Lung microvascular endothelial cell (primary cell): Measurements from ENCODE around the gene ARFGEF3. TPM values are rescaled to one million over a fixed set of nuclear protein-coding genes. Genes with fewer than 3 reads are reported as not detected.

Source experiments
- DNase-seq, 2 donors: peaks; one replicate each; pipeline versions ENCODE4 v3.0.0 to v3.0.0-alpha.2; 2010; ENCODE audit warnings: low read depth in 2 of 2
- total RNA-seq: library from RNA; depleted of rRNA; stranded (reverse); fragments of >200 nt; gene quantifications from 2 replicates; pipeline ENCODE4 v1.2.1, GENCODE V29; 2014

ARFGEF3 gene
- total RNA-seq, 1 donor from 2014 or later: 1.8 TPM

- DNase-seq: peak; percentile 6 to 39
Observed at GRCh38 chr6:138162111-138162954, 594 bp downstream of the ARFGEF3 start.

DNA sequence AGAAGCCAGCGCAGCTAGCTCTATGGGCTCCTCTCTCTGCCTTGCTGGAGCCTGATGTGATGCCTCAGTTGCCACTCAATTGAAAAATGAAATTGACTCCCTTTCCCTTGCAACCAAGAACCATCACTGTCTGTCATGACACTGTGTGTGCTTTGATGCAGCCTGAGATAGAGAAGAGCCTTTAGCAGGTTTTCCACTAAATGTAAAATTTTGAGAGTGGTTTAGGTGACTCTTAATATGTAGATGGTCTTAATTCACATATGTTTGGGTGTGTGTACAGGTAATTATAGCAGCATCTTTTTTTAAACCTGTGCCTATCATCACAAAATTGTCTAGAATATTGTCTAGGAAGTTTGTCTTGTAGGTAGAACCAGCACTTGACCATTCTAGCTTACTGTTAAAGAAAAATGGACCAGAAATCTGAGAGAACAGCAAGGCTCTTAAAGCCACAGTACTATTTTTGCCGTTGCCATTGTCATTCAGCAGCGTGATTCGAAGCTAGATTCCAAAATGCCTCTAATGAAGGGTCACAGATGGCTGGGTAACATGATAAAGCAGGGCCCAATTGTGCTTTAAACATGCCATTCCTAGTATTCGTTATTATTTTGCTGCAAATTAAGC lies 1.3 kb downstream of the ARFGEF3 start:
- DNase-seq: no peak

- DNase-seq: no peak
Observed at GRCh38 chr6:138175596-138175995, 13.9 kb downstream of the ARFGEF3 start.

DNA sequence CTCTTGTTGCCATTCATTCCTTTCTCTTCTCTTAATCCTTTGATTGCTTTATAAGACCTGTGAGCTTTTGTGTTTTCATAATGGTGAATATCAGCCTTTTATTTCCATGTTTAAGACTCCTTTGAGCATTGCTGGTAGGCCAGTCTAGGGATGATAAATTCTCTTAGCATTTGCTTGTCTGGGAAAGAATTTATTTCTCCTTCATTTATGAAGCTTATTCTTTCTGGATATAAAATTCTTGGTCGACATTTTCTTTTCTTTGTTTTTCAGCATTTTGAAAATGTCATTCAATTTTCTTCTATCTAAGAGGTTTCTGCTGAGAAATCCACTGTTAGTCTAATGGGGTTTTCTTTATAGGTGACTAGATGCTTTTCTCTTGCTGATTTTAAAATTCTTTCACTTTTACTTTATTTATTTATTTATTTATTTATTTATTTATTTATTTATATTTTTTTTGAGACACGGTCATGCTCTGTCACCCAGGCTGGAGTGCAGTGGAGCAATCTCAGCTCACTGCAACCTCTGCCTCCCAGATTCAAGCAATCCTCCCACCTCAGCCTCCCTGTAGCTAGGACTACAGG lies 15.0 kb downstream of the ARFGEF3 start:
- DNase-seq: no peak

GRCh38 chr6:138182939-138183789 lies 21.4 kb downstream of the ARFGEF3 start:
- no peak for DNase-seq

DNA sequence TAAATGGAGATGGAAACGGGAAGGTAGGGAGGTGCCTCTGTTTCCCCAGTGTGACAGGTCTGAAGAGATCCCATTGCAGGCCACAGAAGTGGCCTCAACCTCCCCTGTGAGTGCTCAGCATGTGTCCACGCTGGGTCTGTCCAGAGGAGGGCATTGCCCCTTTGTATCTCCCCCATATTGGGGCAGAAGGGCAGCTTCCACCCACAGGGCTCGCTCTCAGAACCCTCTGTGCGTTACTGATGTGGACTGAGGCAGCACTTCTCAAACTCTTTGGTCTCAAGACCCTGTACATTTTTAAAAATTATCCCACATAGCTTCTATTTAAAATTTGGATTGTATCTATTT lies 22.0 kb downstream of the ARFGEF3 start:
- no peak for DNase-seq

GRCh38 chr6:138184230-138184629 lies 22.5 kb downstream of the ARFGEF3 start:
- DNase-seq: no peak

GRCh38 chr6:138187156-138187555 lies 25.4 kb downstream of the ARFGEF3 start:
- no peak for DNase-seq

DNA sequence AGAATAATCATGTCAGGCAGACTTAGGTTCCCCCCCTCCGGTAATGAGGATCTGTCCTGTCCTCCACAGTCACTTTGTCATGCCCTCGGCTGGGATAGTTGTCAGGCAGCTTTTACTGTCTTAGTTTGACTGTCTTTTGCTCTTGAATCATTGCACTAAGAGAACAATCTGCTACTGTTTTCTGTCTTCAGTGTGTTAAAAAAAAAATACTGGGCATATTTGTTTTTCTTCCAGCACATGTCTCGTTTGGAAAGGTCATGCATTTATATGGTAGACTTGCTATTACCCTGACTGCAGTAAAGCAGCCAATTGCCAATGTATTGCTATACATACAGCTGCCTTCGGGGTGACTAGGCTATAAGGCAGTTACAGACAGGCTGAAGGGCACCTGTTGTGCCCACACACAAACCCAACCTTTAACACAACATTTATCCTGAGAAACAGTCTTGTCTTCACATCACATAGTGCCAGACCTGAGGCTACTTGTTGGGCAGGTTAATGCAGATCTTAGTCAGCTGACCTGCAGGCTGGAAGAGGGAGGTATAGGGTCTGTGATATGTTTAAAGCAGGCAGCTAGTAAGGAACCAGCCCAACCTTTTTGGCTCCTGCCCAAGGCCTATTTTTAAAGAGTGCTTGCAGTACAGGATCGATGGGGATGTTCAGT lies 26.7 kb downstream of the ARFGEF3 start:
- DNase-seq: no peak

DNA sequence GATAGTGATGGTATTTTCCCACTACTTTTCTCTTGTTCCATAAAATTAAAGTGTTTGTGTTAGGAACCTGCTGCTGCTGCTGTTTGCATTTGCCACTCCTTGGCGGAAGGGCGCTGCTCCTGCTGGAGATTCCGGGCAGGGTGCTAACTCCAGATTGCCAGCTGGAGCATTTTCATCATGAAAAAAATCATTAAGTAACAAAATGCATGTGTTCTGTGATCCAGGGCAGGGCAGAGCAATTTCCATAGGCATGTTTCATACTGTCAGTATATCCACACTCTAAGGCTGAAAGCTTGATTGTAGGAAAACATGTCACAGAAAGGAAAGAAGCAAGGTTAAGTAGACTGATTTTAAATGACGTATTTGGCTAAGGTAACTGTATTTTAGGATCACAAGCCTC lies 32.5 kb downstream of the ARFGEF3 start:
- no peak for DNase-seq

DNA sequence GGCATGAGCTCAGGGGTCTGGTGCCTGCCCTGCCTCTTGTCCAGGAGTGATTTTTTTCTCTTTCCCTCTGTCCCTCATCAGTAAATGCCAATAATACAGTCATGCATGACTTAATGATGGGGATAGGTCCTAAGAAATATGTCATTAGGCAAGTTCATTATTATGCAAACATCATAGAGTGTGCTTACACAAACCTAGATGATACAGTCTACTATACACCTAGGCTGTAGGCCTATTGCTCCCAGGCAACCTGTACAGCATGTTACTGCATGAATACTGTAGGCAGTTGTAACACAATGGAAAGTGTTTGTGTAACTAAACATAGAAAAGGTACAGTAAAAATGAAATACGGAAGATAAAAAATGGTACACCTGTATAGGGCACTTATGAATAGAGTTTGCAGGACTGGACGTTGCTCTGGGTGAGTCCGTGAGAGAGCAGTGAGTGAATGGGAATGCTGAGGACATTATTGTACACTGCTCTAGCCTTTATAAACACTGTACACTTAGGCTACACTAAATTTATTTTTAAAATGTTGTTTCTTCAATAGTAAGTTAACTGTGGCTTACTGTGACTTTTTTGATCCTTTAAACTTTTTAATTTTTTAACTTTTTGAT lies 34.5 kb downstream of the ARFGEF3 start:
- DNase-seq: no peak

- DNase-seq: no peak
Observed at GRCh38 chr6:138197570-138197969, 35.8 kb downstream of the ARFGEF3 start.

- no peak for DNase-seq
Observed at GRCh38 chr6:138198430-138199091, 36.8 kb downstream of the ARFGEF3 start.

GRCh38 chr6:138201836-138202235 lies 40.1 kb downstream of the ARFGEF3 start:
- DNase-seq: no peak

DNA sequence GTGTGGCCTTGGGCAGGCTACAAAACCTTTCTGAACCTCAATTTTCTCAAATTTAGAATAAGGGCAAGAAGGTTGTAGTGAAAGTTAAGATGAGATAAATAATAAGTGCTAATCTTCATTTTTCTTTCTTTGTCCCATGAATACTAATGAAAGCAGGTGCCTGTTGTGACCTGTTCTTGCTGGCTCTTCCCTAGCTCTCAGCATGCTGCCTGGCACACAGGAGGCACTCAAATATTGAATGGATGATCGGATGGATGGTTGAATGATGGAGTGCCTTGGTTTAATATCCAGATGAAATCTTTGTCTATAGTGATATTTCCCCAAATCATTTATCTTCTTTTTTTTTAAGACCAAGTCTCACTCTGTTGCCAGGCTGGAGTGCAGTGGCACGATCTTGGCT lies 41.6 kb downstream of the ARFGEF3 start:
- no peak for DNase-seq

GRCh38 chr6:138204303-138204702 lies 42.6 kb downstream of the ARFGEF3 start:
- no peak for DNase-seq

DNA sequence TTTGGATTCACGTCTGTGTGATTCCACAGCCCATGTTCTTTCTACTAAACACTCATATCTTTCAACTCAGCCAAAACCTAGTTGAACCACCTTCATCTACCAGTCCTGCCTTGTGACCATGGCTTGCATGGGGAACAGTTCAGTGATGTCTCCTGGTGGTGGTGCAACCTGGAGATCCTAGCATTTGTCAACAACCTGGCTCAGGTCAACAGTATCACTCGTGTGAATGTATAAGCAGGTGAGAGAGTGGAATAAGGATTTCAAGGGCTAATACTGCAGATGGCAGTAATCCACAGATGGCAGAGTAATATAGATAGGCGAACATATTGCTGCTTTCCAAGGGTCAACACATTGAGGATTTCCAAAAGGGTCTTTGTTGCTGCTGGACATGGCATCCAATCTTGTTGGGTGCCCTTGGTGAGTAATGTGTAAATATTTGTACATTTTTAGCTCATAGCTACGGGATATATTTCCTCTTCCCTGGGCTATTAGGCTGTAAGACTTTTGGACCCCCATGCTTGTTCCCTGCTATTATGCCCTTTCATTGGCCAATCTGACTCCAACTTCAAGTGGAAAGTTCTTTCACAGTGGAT lies 43.1 kb downstream of the ARFGEF3 start:
- DNase-seq: no peak

DNA sequence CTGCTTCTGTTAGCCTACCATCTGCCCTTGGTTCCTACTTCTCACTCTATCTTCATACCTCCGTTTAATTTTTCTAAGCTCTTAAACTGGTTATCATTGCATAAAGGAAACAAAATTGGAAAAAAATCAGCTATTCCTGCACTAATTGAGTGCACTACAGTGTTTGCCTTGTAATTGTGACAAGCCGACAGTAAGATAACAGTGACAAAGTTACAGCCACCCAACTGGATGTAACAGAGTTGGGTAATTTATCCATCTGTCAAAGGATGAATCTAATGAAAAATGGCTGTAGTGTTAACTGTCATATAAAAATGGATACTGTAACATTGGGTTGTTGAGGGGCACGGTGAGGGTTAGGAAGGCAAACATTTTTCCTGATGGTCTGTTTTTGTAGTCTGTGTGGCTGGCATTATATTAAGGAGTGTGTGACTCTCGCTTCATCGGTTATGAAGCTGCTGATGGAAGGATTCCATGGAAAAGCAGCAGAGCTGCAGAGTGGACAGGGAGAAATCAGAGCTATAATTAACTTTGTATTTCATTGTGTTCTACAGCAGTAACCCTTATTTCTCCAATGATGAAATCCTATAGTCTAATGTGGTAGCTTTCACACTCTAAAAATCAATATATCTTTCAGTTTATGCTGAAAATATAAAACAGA lies 43.8 kb downstream of the ARFGEF3 start:
- no peak for DNase-seq

DNA sequence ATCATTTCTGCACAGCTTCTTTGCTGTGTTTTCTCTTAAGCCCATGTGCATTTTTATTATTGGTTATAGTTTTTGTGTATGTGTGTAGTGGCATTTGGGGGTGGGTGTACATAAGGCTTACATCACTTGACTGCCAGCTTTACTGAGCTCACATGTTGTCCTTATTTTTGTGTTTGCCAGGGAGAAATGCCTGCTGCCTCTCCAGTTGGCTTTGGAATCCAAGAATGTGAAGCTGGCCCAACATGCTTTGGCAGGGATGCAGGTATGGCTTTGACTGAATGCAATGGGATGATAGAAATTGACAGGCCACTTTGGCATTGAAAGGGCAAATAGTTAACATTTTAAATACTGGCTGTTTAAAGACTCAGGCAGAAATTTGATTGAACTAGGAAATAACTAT lies 45.1 kb downstream of the ARFGEF3 start:
- no peak for DNase-seq
